ENCODE measurements around the gene SFSWAP.

GRCh38 chr12:131698286-131698685 lies 12.6 kb upstream of the SFSWAP start:
- TF ChIP-seq MAX (IDR thresholded peaks at IDR 0.05): no peak
- no peak for TF ChIP-seq CTCF (IDR thresholded peaks at IDR 0.05; ENCODE audit: control extremely low read depth in 1 of 3, insufficient read depth in 1 of 3, low read depth in 1 of 3, low read length in 3 of 3)
- TF ChIP-seq TEAD4 (IDR thresholded peaks at IDR 0.05; ENCODE audit: low read depth, low read length): no peak
